GM12874 (cell line): Measurements from ENCODE around the gene TGFBR3.

Experiments
- TF ChIP-seq, protein P1 (sequence below): IDR thresholded peaks from 2 replicates; pipeline ENCODE4 v1.5.1; 2011; ENCODE audit warnings: low read depth, mild to moderate bottlenecking, control low read depth, low read length, moderate library complexity; ENCODE audit not compliant: insufficient read depth

TGFBR3 gene

GRCh38 chr1:91894036-91894761 is 8.2 kb upstream of the TGFBR3 start:
- TF ChIP-seq, protein P1, sequence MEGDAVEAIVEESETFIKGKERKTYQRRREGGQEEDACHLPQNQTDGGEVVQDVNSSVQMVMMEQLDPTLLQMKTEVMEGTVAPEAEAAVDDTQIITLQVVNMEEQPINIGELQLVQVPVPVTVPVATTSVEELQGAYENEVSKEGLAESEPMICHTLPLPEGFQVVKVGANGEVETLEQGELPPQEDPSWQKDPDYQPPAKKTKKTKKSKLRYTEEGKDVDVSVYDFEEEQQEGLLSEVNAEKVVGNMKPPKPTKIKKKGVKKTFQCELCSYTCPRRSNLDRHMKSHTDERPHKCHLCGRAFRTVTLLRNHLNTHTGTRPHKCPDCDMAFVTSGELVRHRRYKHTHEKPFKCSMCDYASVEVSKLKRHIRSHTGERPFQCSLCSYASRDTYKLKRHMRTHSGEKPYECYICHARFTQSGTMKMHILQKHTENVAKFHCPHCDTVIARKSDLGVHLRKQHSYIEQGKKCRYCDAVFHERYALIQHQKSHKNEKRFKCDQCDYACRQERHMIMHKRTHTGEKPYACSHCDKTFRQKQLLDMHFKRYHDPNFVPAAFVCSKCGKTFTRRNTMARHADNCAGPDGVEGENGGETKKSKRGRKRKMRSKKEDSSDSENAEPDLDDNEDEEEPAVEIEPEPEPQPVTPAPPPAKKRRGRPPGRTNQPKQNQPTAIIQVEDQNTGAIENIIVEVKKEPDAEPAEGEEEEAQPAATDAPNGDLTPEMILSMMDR, result no peak

DNA sequence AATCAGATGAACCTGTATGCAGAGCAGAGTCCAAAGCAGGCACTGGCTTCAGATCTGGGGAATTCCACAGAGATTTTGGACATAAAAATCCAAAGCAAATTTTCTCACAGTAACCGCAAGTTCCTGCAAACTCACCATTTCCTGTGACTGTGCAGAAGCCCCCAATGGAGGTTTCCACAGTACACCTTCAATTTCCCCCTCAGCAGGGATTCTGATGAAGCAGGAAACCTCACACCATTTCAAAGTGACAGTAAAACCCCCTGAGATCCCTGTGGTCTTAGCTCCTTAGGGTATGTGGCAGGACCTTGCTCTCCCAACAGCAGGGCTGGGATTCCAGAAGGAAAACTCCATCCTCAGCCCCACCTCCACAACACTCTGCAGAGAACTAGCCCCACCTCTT is 6.0 kb upstream of the TGFBR3 start:
- TF ChIP-seq, protein P1, result no peak

DNA sequence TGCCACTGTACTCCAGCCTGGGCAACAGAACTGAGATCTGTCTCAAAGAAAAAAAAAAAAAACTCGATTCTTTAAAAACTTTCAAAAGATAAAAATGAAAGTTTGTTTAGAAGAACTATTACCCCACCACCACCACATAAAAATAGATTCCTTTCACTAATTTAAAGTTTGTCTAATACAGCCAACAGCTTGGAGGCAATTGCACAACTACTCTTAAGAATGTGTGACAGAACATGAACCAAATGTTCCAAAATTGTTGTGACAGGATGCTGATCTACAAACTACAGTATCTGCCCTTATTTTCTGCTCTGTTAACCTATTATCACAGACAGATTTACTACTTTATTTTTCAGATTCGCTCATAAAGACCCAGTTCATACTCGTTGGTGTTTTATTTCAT is 5.5 kb upstream of the TGFBR3 start:
- TF ChIP-seq, protein P1, result no peak

- TF ChIP-seq, protein P1, result no peak
Measured at GRCh38 chr1:91889717-91890459, 3.9 kb upstream of the TGFBR3 start.

GRCh38 chr1:91885213-91885715 is 687 bp downstream of the TGFBR3 start:
- TF ChIP-seq, protein P1, result no peak

GRCh38 chr1:91884459-91885212 is 1.3 kb downstream of the TGFBR3 start:
- TF ChIP-seq, protein P1, result no peak

DNA sequence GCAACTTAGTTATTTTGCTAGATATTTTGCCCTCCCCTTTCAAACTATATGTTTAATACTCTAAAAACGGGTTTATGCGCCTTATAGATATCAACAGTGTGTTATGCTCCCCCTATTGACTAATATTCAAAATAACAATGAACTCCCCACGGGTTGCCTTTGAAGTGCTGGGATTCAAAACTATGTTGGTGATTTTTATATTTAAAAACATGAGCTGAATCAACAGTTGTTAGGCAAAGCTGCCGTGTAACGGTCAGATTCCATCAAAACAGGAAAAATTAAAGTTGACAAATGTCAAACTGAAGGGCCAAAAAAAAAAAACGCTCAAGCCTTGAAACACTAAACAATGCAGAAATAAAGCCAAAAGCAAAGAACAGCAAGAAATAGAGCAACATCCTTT is 2.5 kb downstream of the TGFBR3 start:
- TF ChIP-seq, protein P1, result no peak; the same call in 1 of the 2 replicates
